GM12878 (cell line): Measurements from ENCODE around the gene CTSS.

Source experiments
- BHLHE40 ChIP-seq, 2 experiments: fragments of 450-650 bp in 1 of 2; IDR thresholded peaks; 2 replicates each; pipeline ENCODE4 v1.6.1; 2011 to 2017; ENCODE audit warnings: low read depth in 2 of 2, borderline replicate concordance in 1 of 2, improper control_type of control experiment in 1 of 2, low read length in 1 of 2, mild to moderate bottlenecking in 1 of 2
- FOXM1 ChIP-seq: IDR thresholded peaks from 2 replicates; pipeline ENCODE4 v1.6.1; 2012; ENCODE audit warnings: low read depth, mild to moderate bottlenecking, inconsistent platforms, low read length, moderate library complexity
- JUNB ChIP-seq: IDR thresholded peaks from 2 replicates; pipeline ENCODE4 v1.6.1; 2016; ENCODE audit warnings: antibody characterized with exemption, mild to moderate bottlenecking
- TF ChIP-seq, protein P1 (sequence below), 3 experiments: IDR thresholded peaks in 2 of 3; conservative IDR thresholded peaks in 1 of 3; 2 replicates each; pipeline ENCODE4 v1.5.1; 2011; ENCODE audit warnings: low read depth in 3 of 3, low read length in 3 of 3, mild to moderate bottlenecking in 3 of 3, control low read depth in 2 of 3, moderate library complexity in 2 of 3, inconsistent platforms in 1 of 3, mixed read lengths in 1 of 3; ENCODE audit not compliant: control insufficient read depth in 2 of 3, insufficient read depth in 1 of 3; ENCODE audit errors: extremely low read depth in 1 of 3

DNA sequence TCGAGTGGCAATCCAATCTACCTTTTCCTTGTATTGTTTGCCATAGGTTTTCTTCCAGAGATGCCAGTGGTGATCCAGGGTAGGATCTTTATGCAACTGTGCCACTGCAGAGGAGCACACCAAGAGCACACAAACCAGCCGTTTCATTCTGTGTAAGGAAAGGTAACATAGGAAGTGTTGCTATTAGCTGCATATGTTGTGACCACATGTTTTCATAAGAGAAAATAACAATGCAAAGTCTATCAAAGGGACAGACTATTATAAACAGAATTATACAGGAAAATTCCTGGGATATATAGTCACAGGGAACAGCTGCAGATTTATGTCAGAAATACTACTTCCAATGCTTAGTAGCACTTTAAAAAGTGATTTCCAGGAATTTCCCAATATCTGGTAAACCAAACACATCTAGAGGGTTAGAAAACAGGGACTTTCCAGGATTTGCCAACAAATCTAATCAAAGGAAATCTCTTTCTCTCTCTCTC is 919 bp downstream of the CTSS start:
- no peak for TF ChIP-seq JUNB
- TF ChIP-seq, protein P1, sequence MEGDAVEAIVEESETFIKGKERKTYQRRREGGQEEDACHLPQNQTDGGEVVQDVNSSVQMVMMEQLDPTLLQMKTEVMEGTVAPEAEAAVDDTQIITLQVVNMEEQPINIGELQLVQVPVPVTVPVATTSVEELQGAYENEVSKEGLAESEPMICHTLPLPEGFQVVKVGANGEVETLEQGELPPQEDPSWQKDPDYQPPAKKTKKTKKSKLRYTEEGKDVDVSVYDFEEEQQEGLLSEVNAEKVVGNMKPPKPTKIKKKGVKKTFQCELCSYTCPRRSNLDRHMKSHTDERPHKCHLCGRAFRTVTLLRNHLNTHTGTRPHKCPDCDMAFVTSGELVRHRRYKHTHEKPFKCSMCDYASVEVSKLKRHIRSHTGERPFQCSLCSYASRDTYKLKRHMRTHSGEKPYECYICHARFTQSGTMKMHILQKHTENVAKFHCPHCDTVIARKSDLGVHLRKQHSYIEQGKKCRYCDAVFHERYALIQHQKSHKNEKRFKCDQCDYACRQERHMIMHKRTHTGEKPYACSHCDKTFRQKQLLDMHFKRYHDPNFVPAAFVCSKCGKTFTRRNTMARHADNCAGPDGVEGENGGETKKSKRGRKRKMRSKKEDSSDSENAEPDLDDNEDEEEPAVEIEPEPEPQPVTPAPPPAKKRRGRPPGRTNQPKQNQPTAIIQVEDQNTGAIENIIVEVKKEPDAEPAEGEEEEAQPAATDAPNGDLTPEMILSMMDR (IDR thresholded peaks at IDR 0.05 in 2 of 3, conservative IDR thresholded peaks at IDR 0.05 in 1 of 3; ENCODE audit: control insufficient read depth in 2 of 3, extremely low read depth in 1 of 3, insufficient read depth in 1 of 3, low read depth in 3 of 3, low read length in 3 of 3), result no peak
- TF ChIP-seq BHLHE40 (IDR thresholded peaks at IDR 0.05; ENCODE audit: borderline replicate concordance in 1 of 2, low read depth in 2 of 2, low read length in 1 of 2), result no peak
- TF ChIP-seq FOXM1, result no peak
